ENCODE data around the gene MEX3C. TPM values are rescaled to one million over a fixed set of nuclear protein-coding genes. Genes with fewer than 3 reads are reported as not detected.

The MEX3C gene
- total and polyA plus RNA-seq, 2 experiments from 2014 or later, result 21.0 to 67.3 TPM

GRCh38 chr18:51188024-51188701 is 9.3 kb downstream of the MEX3C start:
- Histone ChIP-seq H3K79me2 (peaks cover 100% of the 10 kb centered on the region), H3K27me3 (no peaks in the 10 kb centered on the region), H3K9me3 (ENCODE audit: low read depth) (no peaks in the 10 kb centered on the region), H3K36me3 (replicated peaks; ENCODE audit: insufficient read depth, low read depth) (no peaks in the 10 kb centered on the region), H3K4me1 (ENCODE audit: insufficient read depth) (peaks cover 43% of the 10 kb centered on the region), H3K4me2 (no peak overlapping the region), H4K20me1 (ENCODE audit: insufficient read depth, poor library complexity, severe bottlenecking) (peaks cover 99% of the 10 kb centered on the region), H3K9me2 (replicated peaks; ENCODE audit: insufficient read depth) (no peaks in the 10 kb centered on the region), H2AFZ (no peak overlapping the region), H3K27ac (no peak overlapping the region), H3K4me3 (no peak overlapping the region)
- 88% methylated on average over 6 of the region's 6 CpGs for WGBS (ENCODE audit: low lambda C conversion rate, missing lambda C conversion rate)
- no peak for DNase-seq (ENCODE audit: low spot score)
- no peak for TF ChIP-seq EZH2 (IDR thresholded peaks at IDR 0.05; ENCODE audit: borderline replicate concordance)

- Histone ChIP-seq H4K20me1 (ENCODE audit: insufficient read depth, poor library complexity, severe bottlenecking) (peaks cover 99% of the 10 kb centered on the region), H3K9me3 (ENCODE audit: low read depth) (no peaks in the 10 kb centered on the region), H3K9me2 (replicated peaks; ENCODE audit: insufficient read depth) (no peaks in the 10 kb centered on the region), H3K79me2 (peaks cover 100% of the 10 kb centered on the region), H3K36me3 (replicated peaks; ENCODE audit: insufficient read depth, low read depth) (no peaks in the 10 kb centered on the region), H2AFZ (no peak overlapping the region), H3K27me3 (no peaks in the 10 kb centered on the region), H3K4me3 (no peak overlapping the region), H3K27ac (no peak overlapping the region), H3K4me1 (ENCODE audit: insufficient read depth) (peaks cover 14% of the 10 kb centered on the region), H3K4me2 (no peak overlapping the region)
- no peak for DNase-seq (ENCODE audit: low spot score)
- WGBS (ENCODE audit: low lambda C conversion rate, missing lambda C conversion rate), result 80% methylated on average over 1 of the region's 1 CpG
- TF ChIP-seq EZH2 (IDR thresholded peaks at IDR 0.05; ENCODE audit: borderline replicate concordance) (no peak), EZH2phosphoT487 (IDR thresholded peaks at IDR 0.05; ENCODE audit: low read depth, severe bottlenecking, unreplicated experiment) (no peak), CTCF (IDR thresholded peaks at IDR 0.05; ENCODE audit: poor library complexity) (no peak)
Observed at GRCh38 chr18:51185075-51185474, 12.4 kb downstream of the MEX3C start.

GRCh38 chr18:51184091-51184457 is 13.4 kb downstream of the MEX3C start:
- WGBS (ENCODE audit: low lambda C conversion rate, missing lambda C conversion rate), result 81% methylated on average over 1 of the region's 1 CpG

More at GRCh38 chr18:51184091-51184457, 13.4 kb downstream of the MEX3C start:
- Histone ChIP-seq H3K79me2 (peaks cover 100% of the 10 kb centered on the region), H3K4me3 (no peak overlapping the region), H3K4me1 (ENCODE audit: insufficient read depth) (peaks cover 4% of the 10 kb centered on the region), H3K27me3 (no peaks in the 10 kb centered on the region), H3K4me2 (no peak overlapping the region), H3K36me3 (replicated peaks; ENCODE audit: insufficient read depth, low read depth) (no peaks in the 10 kb centered on the region), H3K9me2 (replicated peaks; ENCODE audit: insufficient read depth) (no peaks in the 10 kb centered on the region), H3K9me3 (ENCODE audit: low read depth) (no peaks in the 10 kb centered on the region), H3K27ac (no peak overlapping the region), H2AFZ (no peak overlapping the region), H4K20me1 (ENCODE audit: insufficient read depth, poor library complexity, severe bottlenecking) (peaks cover 99% of the 10 kb centered on the region)
- DNase-seq (ENCODE audit: low spot score), result no peak
- TF ChIP-seq EZH2phosphoT487 (IDR thresholded peaks at IDR 0.05; ENCODE audit: low read depth, severe bottlenecking, unreplicated experiment) (no peak), CTCF (IDR thresholded peaks at IDR 0.05; ENCODE audit: poor library complexity) (no peak), EZH2 (IDR thresholded peaks at IDR 0.05; ENCODE audit: borderline replicate concordance) (no peak)

Measured in hepatocyte (in vitro differentiated cells).